A549 treated with GW870086 at 1 μM for 4 hours (cell line): ENCODE measurements around the gene UVSSA. TPM values are rescaled to one million over a fixed set of nuclear protein-coding genes. Genes with fewer than 3 reads are reported as not detected.

Source experiments
- total RNA-seq: library from RNA; stranded (reverse); fragments of 200-300 nt; extraction: Qiagen RNA extraction; gene quantifications from 5 replicates; pipeline ENCODE4 v1.2.3, GENCODE V29; 2022; ENCODE audit warnings: low read depth

UVSSA gene, protein sequence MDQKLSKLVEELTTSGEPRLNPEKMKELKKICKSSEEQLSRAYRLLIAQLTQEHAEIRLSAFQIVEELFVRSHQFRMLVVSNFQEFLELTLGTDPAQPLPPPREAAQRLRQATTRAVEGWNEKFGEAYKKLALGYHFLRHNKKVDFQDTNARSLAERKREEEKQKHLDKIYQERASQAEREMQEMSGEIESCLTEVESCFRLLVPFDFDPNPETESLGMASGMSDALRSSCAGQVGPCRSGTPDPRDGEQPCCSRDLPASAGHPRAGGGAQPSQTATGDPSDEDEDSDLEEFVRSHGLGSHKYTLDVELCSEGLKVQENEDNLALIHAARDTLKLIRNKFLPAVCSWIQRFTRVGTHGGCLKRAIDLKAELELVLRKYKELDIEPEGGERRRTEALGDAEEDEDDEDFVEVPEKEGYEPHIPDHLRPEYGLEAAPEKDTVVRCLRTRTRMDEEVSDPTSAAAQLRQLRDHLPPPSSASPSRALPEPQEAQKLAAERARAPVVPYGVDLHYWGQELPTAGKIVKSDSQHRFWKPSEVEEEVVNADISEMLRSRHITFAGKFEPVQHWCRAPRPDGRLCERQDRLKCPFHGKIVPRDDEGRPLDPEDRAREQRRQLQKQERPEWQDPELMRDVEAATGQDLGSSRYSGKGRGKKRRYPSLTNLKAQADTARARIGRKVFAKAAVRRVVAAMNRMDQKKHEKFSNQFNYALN
- 3.2 to 5.3 TPM (median 4.4 TPM) in 5 replicates for total RNA-seq

DNA sequence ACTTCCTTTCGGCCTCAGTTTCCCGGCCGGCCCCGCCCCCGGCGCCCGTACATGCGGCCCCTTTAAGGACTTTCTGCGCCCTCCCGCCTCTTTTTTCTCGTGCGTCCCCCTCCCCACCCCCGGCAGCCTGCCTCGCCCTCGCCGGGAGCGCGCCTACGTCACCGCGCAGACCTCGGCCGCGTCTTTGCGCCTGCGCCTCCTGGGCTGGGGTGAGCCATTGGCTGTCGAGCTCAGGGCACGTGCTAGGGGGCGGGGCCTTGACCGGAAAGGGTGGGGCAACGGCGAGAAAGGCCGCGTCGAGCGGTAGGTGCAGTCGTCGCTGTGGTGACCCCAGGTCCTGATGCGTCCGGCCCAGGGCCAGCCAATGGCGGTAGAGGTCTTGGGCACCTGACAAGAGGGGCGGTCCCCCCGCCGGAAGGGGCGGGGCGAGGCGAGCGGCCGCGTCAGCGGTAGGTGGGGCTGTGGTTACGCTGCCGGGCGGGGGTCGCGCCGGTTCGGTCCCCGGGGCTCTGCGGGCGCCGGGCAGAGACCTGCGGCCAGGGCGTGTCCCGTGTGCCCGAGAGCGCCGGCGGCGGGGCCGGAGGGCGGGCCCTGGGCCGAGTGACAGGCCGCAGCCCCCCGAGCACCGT is at the start of gene UVSSA:
TSS of gene UVSSA (plus strand) at position 428 of the 629 bp plus-strand sequence. CDS start 884 bp downstream, outside the sequence.

DNA sequence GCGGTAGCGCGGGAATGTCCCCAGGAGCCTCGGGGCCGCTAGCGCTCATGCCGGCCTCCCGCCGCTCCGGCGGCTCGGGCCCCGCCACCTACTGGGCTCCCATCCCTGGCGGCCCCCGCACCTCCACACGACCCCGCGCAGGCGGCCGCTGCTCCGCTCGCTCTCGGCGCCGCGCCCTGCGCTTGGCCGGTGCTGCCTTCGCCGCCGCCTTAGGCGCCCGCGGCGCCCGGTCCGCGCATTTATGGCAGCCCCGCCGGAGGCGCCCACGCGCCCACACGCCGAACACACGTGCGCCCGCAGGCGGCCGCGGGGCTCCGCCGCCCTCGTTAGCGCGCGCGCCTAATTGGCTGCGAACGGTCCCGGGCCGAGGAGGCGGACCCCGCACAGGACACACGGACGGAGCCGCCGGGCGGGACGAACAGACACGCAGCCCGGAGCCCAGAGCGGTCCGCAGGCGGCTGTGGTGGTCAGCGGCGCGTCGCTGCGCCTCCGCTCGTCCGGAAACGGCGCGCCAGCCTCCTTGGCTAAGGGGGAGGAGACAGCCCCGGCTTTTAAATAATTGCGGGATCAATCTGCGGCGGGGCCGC is 59.5 kb downstream of the UVSSA start, which contains the start of gene NKX1-1:
TSS of gene NKX1-1 (minus strand) at position 49 of the 587 bp plus-strand sequence. CDS start at position 49, 0 bp downstream.

Other genes with a start within 250 kb of the UVSSA start
- gene RNF212, start 233.6 kb upstream of the UVSSA start, total RNA-seq: 1.8 to 3.5 TPM (median 2.7 TPM) in 5 replicates
- gene SPON2, start 174.6 kb upstream of the UVSSA start, total RNA-seq: 0.09 to 0.80 TPM (median 0.30 TPM) in 5 replicates
- 75.9 to 88.1 TPM (median 82.0 TPM) in 5 replicates for gene CTBP1, start 98.1 kb upstream of the UVSSA start, total RNA-seq
- 53.9 to 62.0 TPM (median 60.1 TPM) in 5 replicates for gene MAEA, start 57.3 kb upstream of the UVSSA start, total RNA-seq
- not detected in 5 replicates for gene NKX1-1, start 59.2 kb downstream of the UVSSA start, total RNA-seq